Measurements from ENCODE around the gene ZSCAN29.
A peak's percentile ranks its signal among the peaks of the same experiment; 100 is the strongest.

The ZSCAN29 gene

DNA sequence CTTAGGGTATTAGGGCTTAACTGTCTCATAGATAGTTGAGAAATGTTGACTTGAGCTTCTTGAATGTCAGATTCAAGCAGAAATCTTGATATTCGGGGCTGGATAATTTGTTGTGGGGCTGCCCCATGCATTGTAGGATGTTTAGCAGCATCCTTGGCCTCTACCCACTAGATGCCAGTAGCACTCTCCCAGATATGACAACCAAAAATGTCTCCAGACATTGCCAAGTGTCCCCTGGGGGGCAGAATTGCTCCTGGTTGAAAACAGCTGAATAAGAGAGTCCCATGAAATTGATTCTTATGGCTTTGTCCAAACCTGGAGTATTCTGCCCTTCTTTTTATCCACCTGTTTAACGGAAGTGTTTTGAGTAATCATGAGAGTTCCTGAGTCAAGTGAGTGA lies 24.5 kb downstream of the ZSCAN29 start:
- no peak for DNase-seq

DNA sequence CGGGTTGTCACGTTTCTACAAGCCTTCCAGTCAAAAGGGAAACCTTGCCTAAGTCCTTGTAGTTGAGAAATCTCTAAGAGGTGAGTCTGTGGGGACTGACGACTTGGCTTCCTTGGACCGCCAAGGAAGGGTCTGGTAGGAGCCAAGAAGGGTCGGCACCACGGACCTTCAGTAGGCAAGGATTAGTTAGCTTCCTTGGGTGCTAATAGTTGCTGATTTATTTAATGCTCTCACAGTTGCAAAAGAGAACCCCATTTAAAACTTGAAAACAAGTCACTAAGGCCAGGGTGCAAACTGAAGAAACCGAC lies 40.1 kb downstream of the ZSCAN29 start:
- no peak for DNase-seq

DNA sequence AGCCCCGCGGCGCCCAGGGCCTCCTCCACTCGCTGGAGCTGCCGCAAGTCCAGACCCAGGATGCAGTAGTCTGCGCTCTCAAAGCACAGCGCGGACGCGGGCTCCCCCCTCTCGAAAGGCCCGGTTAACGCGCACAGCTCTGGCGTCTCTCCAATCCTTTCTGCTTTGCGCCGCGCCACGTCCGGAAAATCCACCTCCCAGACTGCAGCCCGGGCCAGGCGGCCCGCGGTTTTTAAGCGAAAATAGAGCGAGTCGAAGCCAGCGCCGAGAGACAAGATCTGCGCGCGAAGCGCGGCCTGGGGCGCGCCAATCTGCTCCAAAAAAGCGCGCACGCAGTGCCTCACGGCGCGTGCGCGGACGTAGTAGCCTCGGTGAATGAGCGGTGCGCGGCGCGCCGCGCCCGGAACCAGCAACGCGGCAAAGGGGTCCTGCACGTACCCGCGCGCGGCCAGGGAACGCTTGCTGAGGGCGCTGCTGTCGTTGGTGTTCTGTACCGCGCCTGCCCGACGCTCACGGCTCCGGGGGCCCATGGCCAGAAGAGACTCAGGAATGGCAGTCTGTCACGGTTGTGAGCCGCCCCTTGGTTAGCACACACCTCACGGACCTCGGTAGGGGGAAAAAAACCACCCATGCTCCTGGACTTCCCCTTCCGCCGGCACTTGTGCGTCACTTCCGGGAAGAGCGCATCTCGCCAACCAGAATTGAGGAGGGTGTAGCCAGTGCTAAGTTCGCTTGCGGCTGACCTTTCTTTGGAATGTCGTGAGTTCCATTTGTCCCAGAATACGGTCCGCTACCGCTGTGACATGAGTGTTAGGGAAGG lies 40.7 kb downstream of the ZSCAN29 start, which contains the start of gene LCMT2:
Gene LCMT2 (minus strand): TSS at position 614 of the 820 bp plus-strand sequence. CDS start 84 bp downstream, at position 530.
- DNase-seq: peak; percentile 38

DNA sequence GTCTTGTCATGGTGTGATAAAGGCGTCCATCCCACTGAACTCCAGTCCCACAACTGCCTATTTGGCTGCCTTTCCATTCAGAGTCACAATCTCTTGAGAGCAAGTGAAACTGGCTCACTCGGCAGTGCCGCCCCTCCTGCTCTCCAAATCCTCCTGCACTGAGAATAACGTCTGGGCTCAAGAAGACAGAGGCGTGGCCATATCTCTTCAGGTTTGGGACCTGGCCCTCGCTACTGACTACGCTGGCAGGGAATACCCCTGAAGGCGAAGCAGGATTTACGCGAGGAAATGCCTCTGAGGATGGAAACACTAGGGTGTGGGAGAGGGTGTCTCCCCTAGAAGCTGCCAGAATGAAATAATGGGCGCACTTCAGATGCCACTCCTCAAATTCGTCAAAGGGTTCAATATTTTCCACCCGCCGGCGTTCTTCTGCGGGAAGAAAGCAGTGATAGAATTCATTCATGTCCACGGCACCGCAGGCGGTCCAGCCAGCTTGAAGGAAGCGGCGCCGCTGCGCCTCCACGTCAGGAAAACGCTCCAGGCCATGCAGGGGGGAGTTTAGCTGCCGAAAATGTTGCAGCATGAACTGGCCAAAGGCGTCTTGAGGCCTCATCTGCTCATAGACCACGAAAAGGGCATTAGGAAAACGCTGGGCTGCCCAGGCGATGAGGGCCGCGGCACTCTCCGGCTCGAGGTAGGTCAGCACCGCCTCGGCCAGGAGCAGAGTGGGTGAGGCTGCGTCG lies 41.5 kb downstream of the ZSCAN29 start:
- DNase-seq: no peak

DNA sequence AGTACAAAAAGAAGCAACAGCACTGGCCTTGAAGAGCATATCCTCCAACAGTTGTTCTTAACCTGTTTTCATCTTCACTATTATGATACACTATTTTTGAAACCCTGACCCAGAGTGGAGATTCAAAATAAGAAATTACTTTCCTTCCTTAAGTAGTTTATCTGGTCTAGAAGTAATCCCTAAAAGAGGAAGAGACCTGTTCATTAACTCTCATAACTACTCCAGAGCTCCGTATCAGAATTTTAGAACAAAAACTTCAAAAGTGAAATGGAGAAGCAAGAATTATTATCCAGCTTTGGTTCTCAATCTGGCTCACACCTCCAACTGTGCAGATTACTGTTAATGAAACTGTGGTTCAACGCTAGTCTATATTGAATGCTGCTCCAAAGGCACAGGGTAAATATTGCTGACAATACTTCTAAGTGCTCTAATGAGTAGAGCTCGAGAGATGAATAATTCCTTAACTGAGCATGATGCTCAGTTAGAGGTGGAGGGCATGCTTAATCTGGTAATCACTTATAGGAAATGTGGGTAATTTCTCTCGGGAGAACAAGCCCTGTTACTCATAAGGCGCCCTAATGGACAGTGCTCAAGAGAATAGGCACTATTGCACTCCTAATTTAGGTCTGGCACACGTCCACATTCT lies 45.7 kb downstream of the ZSCAN29 start:
- no peak for DNase-seq

DNA sequence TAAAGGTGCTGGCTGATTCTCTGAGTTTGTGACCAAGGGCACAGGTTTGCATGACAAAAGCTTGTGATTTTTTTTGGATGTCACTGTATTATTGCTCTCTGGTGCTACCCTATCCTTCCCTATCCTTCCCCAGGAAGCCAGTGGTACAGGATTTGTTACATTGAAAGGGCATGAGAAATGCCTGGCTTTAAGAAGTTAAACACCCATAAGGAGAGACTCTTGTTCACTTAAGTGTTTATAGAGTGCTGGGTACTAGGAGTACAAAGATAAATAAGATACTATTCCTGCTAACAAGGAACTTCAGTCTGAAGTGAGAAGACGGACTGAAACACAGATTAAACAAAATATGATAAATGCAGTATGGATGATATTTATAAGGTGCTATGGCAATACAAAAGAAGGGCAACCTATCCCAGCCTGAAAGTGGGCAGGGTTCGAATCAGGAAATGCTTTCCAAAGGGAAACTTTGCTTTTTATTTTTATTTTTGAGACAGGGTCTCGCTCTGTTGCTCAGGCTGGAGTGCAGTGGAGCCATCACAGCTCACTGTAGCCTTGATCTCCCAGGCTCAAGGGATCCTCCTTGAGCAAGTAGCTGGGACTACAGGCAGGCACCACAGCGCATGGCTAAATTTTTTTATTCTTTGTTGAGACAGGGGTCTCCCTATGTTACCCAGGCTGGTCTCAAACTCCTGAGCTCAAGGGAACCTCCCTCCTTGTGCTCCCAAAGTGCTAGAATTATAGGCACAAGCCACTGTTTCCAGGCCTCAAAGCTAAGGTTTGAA lies 51.7 kb downstream of the ZSCAN29 start:
- DNase-seq: no peak

DNA sequence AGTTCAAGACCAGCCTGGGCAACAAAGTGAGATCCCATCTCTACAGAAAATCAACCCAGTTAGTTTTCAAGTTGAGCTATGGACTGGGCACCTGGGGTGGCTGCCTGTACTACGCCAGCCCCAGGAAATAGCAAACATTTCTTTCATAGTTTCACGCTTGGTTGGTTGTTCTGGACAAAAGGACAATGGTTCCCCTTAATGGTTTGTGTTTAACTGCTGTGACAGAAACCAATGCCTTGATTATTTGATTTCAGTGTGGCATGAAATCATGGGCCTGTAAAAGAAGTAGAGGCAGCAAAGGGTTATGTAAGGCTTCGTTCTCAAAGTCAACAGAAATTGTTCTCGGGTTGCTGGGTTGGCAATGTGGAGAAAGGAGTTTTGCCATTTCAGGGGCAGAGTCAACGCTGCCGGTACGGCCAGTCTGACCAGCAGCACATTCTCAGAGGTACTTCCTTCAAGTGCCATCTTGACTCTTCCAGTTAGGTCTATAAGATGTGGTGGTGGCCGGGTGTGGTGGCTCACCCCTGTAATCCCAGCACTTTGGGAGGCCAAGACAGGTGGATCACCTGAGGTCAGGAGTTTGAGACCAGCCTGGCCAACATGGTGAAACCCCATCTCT lies 53.2 kb downstream of the ZSCAN29 start:
- DNase-seq: no peak

DNA sequence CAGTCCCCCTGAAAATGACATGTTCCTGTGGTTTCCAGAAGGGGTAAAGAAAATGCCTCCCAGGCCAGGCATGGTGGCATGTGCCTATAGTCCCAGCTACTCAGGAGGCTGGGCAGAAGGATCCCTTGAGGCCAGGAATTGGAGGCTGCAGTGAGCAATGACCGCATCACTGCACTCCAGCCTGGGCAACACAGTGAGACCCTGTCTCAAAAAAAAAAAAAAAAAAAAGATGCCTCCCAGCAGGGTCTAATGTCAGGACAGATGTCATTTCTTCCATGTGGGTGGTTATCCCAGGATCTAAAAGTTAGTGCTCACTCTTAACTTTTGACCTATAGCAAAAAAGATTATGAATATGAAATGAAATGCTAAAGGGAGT lies 53.9 kb downstream of the ZSCAN29 start:
- no peak for DNase-seq

DNA sequence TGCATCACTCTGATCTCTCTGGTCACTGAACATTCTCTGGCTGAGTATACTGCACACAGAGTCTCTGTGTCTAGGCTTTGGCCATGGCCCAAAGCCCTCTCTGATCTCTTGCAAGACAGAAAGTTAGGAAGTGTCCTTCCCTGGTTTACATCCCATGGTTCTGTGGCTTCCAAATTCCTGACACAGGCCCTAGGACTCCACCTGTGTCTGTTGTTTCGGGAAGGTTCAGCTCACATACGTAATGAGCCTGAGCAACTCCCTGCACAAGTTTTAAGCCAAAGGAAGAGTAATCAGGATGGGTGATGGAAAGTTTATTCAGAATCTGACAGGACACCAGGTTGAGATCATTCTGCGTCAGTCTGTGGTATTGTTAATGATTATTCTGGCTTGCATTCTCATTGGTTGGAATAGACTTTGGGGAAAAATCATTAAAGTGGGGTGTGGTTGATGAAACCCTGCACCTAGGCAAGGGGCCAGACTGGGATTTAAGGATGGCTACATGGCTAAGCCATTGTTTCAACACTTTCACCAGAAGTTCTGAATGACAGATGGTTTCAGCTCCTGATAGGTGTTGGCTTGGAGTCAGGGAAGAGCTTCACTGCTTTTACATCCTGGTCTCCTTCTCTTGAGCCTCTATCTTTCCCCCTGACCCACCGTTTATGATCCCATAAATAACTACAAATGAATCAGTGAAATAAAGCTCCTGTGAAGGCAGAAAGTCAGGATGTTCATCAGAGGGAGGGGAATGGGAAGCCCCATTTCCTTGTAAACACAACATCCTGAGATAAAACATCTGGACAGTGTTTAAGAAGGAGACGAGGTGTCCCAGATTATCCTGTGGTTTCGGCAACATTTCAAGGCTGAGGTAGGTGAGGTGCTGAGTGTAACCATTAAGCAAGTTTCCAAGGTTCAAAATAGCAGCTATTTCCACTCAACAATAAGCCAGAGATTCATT lies 54.5 kb downstream of the ZSCAN29 start:
- DNase-seq: no peak

DNA sequence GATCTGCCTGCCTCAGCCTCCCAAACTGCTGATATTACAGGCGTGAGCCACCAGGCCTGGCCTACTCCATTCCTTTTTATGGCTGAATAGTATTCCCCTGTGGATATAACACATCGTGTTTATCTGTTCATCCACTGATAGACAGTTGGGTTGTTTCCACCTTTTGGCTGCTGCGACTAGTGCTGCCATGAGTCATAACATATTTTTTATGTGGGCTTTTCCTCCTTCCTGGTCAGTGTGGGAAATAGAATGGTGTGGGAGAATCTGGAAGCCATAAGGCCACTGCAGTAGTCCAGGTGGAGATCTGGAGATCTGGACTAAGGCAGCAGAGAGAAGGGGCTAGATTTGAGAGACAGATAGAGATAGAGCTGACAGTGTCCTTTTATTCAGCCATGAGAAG lies 56.7 kb downstream of the ZSCAN29 start:
- no peak for DNase-seq

DNA sequence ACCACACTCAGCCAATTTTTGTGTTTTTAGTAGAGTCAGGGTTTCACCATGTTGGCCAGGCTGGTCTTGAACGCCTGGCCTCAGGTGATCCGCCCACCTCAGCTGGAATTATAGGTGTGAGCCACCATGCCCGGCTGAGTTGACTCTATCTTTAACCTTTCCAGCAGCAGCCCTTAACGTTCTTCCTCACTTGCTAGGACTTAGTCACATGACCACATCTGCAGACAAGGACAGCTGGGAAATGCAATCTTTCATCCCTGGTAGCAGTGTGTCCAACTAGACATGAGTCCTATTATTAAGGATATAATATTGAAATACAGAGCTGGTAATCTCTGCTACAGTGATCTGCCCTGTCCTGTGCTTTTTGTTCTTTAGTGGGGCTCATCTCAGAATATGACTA lies 58.5 kb downstream of the ZSCAN29 start:
- DNase-seq: no peak

Measured in NCI-H1105 (cell line).